Fibroblast of mammary gland (primary cell): ENCODE measurements around the gene TXNDC15.
A peak's percentile ranks its signal among the peaks of the same experiment; 100 is the strongest.
"Not testable (repeated sequence)": the region's sequence is repeated elsewhere in the genome, so short reads cannot be mapped to it uniquely, and the experiment has no call there.

Experiments
- DNase-seq: peaks from one replicate; pipeline ENCODE4 v3.0.0-alpha.2; 2010; ENCODE audit warnings: low read depth
- H3K4me3 ChIP-seq: 2 replicates; pipeline ENCODE4 v1.5.1; 2011; ENCODE audit warnings: low read depth, mild to moderate bottlenecking, low read length, moderate library complexity; ENCODE audit not compliant: control insufficient read depth
- TF ChIP-seq, protein P1 (sequence below): conservative IDR thresholded peaks from 2 replicates; pipeline ENCODE4 v1.5.1; 2011; ENCODE audit warnings: low read depth, low read length, inconsistent platforms; ENCODE audit not compliant: control insufficient read depth, insufficient read depth

Gene TXNDC15

DNA sequence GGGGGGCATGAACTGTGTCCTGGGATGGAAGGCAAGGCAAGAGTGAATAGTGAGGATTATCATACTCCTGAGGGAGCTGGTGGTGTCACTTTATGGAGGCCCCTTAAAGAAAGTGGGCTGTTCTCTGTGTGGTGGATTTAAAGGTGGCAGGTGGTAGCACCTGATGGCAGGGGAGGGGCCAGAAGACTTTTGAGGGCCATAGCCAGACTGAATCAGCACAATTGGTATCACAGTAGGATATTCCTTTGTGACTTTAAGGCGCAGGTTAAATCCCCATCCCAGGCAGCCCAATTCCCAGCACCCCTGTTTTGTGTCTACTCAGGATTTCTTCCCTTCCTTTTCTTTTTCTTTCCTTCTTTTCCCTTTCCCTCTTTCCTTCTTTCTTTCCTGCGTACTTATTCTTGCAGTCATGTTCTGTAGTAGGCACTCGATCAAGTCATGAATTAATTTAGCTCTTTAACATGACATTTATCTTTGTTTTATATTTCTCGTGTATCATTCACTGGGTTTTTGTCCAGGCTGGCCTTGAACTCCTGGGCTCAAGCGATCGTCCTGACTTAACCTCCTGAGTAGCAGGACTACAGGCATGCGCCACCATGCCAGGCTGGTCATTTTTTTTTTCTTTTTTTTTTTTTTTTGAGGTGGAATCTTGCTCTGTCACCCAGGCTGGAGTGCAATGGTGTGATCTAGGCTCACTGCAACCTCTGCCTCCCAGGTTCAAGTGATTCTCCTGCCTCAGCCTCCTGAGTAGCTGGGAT is 19.8 kb downstream of the TXNDC15 start:
- DNase-seq = no peak
- TF ChIP-seq, protein P1, sequence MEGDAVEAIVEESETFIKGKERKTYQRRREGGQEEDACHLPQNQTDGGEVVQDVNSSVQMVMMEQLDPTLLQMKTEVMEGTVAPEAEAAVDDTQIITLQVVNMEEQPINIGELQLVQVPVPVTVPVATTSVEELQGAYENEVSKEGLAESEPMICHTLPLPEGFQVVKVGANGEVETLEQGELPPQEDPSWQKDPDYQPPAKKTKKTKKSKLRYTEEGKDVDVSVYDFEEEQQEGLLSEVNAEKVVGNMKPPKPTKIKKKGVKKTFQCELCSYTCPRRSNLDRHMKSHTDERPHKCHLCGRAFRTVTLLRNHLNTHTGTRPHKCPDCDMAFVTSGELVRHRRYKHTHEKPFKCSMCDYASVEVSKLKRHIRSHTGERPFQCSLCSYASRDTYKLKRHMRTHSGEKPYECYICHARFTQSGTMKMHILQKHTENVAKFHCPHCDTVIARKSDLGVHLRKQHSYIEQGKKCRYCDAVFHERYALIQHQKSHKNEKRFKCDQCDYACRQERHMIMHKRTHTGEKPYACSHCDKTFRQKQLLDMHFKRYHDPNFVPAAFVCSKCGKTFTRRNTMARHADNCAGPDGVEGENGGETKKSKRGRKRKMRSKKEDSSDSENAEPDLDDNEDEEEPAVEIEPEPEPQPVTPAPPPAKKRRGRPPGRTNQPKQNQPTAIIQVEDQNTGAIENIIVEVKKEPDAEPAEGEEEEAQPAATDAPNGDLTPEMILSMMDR = no peak

GRCh38 chr5:134902071-134902801 is 28.1 kb downstream of the TXNDC15 start:
- TF ChIP-seq, protein P1 = no peak
- DNase-seq = peak; percentile 23
- H3K4me3 ChIP-seq = no peak overlapping the region

More for the DNA sequence above, 19.8 kb downstream of the TXNDC15 start:
- no peak overlapping the region for H3K4me3 ChIP-seq

GRCh38 chr5:134904610-134905245 is 30.6 kb downstream of the TXNDC15 start, which contains the start of gene PCBD2:
TSS of gene PCBD2 (plus strand) at chr5:134905131. CDS start at chr5:134905140, 9 bp downstream.
- DNase-seq = peak; percentile 87
- TF ChIP-seq, protein P1 = peak; percentile 56
- H3K4me3 ChIP-seq = peak within 1 kb of the TSS; percentile 84

DNA sequence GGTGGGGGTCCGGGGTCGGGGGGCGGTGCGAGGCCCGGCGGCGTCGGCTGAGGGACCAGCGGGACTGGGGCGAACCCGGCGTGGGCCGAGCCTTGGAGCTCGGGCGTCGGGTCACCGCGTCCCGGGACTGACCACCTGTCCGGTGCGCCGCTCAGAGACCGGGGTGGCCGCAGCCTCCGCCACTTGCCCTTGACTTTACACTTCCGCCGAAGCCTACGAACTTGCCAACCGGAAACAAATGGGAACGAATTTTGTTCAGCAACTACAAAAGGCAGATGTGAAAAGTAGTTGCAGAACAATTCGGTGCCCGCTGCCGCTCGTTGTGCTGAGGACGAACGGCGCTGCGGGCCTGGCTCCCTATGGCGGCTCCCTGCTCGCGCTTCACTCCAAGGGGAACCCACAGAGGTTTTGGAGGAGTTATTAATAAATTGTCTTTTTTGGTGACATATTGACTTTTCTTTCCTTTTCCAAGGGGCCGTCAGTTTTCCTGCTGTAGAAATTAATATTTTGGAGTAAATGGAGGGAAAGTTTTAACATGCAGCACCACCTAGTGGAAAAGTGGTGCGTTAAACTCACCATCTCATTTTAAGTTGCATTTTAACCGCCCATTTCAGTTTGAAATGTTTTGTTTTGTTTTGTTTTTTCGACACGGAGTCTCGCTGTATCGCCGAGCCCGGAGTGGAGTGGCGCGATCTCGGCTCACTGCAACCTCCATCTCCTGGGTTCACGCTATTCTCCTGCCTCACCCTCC is 31.2 kb downstream of the TXNDC15 start:
- H3K4me3 ChIP-seq = peak overlapping the region; percentile 84
- peak; percentile 82 for DNase-seq
- TF ChIP-seq, protein P1 = peak; percentile 65

- no peak for DNase-seq
- TF ChIP-seq, protein P1 = no peak
- no peak overlapping the region for H3K4me3 ChIP-seq
These were observed 32.6 kb downstream of the TXNDC15 start for GRCh38 chr5:134906811-134907210.

- H3K4me3 ChIP-seq = not testable (repeated sequence)
These were observed 36.6 kb downstream of the TXNDC15 start for GRCh38 chr5:134910752-134911151.

More at GRCh38 chr5:134910752-134911151, 36.6 kb downstream of the TXNDC15 start:
- not testable (repeated sequence) for DNase-seq
